Keratinocyte (primary cell): Measurements from ENCODE around the gene ADARB2.

ENCODE experiments used
- CTCF ChIP-seq, 3 experiments: IDR thresholded peaks in 1 of 3; conservative IDR thresholded peaks in 1 of 3; optimal IDR thresholded peaks in 1 of 3; 2 replicates in 2 of 3; 3 replicates in 1 of 3; pipeline versions ENCODE3 to v1.5.1; 2011; ENCODE audit warnings: low read length in 3 of 3, mild to moderate bottlenecking in 3 of 3, moderate library complexity in 2 of 3, control low read depth in 1 of 3, inconsistent platforms in 1 of 3; ENCODE audit not compliant: insufficient read depth in 2 of 3; ENCODE audit errors: extremely low read depth in 1 of 3
- EZH2 ChIP-seq: IDR thresholded peaks from one replicate; pipeline ENCODE4 v1.6.1; 2012; ENCODE audit warnings: inconsistent platforms, mild to moderate bottlenecking, low read length, moderate library complexity

DNA sequence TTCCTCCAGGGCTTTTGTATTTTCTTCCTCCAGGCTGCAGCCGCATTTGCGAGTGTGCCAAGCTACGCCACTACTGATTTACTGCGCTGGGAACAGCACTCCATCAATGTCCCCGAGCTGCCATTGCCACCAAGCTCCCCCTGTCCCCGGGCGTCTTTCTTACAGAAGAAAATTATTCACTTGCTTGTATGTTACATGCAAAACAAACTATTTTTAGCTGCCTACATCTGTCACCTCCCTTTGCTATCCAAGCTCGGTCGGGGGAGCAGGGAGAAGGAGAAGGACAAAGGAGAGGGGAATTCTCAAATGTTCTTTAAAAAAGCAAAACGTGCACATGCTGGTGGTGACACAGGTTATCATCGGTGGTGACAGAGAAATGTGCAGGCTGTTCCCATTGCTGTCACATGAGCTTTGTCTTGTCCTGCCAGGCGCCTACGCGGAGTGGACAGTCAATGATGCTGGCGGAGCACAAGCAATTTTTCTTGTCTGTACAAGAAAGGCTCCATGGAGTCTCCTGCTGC, 93.1 kb downstream of the ADARB2 start:
- TF ChIP-seq CTCF (optimal IDR thresholded peaks at IDR 0.05 in 1 of 3, IDR thresholded peaks at IDR 0.05 in 1 of 3, conservative IDR thresholded peaks at IDR 0.05 in 1 of 3; ENCODE audit: extremely low read depth in 1 of 3, insufficient read depth in 2 of 3, low read length in 3 of 3) = no peak
- TF ChIP-seq EZH2 = no peak
